ENCODE results near the gene CHST4. TPM values are rescaled to one million over a fixed set of nuclear protein-coding genes. Genes with fewer than 3 reads are reported as not detected.
"Not testable (repeated sequence)": the region's sequence is repeated elsewhere in the genome, so short reads cannot be mapped to it uniquely, and the experiment has no call there.

The CHST4 gene
- total and polyA plus RNA-seq, 9 of the 15 experiments (the other 6 are each of a cell fraction or from before 2014, with no cell fraction given), result 0.07 TPM; not detected in 8

GRCh38 chr16:71576971-71577370 is 50.7 kb downstream of the CHST4 start, which contains the start of gene TAT (continued):
- no peak for TF ChIP-seq CTBP1 (IDR thresholded peaks at IDR 0.05; ENCODE audit: borderline replicate concordance)
- TF ChIP-seq SRSF3 (IDR thresholded peaks at IDR 0.05; ENCODE audit: insufficient read depth, low read length), result no peak
- no peak for TF ChIP-seq HMGXB4 (CRISPR knock-in tag; IDR thresholded peaks at IDR 0.05)

DNA sequence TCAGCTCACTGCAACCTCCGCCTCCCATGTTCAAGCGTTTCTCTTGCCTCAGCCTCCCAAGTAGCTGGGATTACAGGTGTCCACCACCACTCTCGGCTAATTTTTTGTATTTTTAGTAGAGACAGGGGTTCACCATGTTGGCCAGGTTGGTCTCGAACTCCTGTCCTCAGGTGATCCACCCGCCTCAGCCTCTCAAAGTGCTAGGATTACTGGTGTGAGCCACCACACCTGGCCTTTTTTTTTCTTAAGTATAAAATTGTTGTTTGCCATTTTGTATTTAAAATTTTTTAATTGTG is 56.3 kb downstream of the CHST4 start:
- H3K36me3 ChIP-seq (ENCODE audit: control insufficient read depth, insufficient read depth, low read length); H3K4me2 ChIP-seq (ENCODE audit: insufficient read depth, low read length); H3K9me3 ChIP-seq (replicated peaks; ENCODE audit: control insufficient read depth, insufficient read depth, low read depth, low read length); intact Hi-C loops (cut with micrococcal nuclease); H3K79me2 ChIP-seq (ENCODE audit: control insufficient read depth, insufficient read depth, low read length); H3K9me1 ChIP-seq (ENCODE audit: control insufficient read depth, insufficient read depth, low read length); H3K4me3 ChIP-seq; CTCF ChIA-PET (ENCODE audit: low intra/inter-chr PET ratio); H3K27ac ChIP-seq (ENCODE audit: extremely low read depth, low read depth, low read length); DNase-seq (ENCODE audit: extremely low read depth in 1 of 4, low spot score in 3 of 4); H3K9ac ChIP-seq (ENCODE audit: insufficient read depth in 1 of 2, low read depth in 2 of 2, low read length in 2 of 2); H2AFZ ChIP-seq (ENCODE audit: low read depth, low read length); H3K4me1 ChIP-seq (replicated peaks in 1 of 2; ENCODE audit: control insufficient read depth in 2 of 2, insufficient read depth in 2 of 2, low read length in 2 of 2); FAIRE-seq; BruUV-seq (replicated peaks); ATAC-seq; H4K20me1 ChIP-seq (replicated peaks; ENCODE audit: control insufficient read depth, insufficient read depth, low read length): not testable (repeated sequence)
- 4% methylated on average over 5 of the region's 5 CpGs for WGBS (ENCODE audit: insufficient coverage, low coverage, missing lambda C conversion rate)
- POLR2A ChIA-PET, result interaction anchor here (0.7 kb wide), 1 partner anchor 17 kb away, joined by 3 read pairs; no protein-coding TSS in a partner anchor
- H3K27me3 ChIP-seq (ENCODE audit: control insufficient read depth in 2 of 2, insufficient read depth in 2 of 2, low read length in 2 of 2), result peaks cover 29 to 40% of the 10 kb centered on the region in 2 experiments
- in situ Hi-C loops (cut with MboI), result loop anchor here (10.0 kb wide), 1 partner anchor 158 kb away; no protein-coding TSS in a partner anchor

Measured in K562 (cell line).